Panc1 (cell line): ENCODE data around the gene SLC24A4.

Experiments used
- POLR2AphosphoS5 ChIP-seq: IDR thresholded peaks from 2 replicates; pipeline ENCODE4 v1.6.1; 2012; ENCODE audit warnings: mild to moderate bottlenecking, low read depth, low read length, moderate library complexity
- SIN3A ChIP-seq: IDR thresholded peaks from 2 replicates; pipeline ENCODE4 v1.6.1; 2012; ENCODE audit warnings: low read depth, mild to moderate bottlenecking, low read length, moderate library complexity, borderline replicate concordance; ENCODE audit not compliant: insufficient read depth
- TF ChIP-seq, protein P1 (sequence below): fragments of 450-650 bp; IDR thresholded peaks from 2 replicates; pipeline ENCODE4 v1.5.1; 2017; ENCODE audit warnings: mild to moderate bottlenecking

DNA sequence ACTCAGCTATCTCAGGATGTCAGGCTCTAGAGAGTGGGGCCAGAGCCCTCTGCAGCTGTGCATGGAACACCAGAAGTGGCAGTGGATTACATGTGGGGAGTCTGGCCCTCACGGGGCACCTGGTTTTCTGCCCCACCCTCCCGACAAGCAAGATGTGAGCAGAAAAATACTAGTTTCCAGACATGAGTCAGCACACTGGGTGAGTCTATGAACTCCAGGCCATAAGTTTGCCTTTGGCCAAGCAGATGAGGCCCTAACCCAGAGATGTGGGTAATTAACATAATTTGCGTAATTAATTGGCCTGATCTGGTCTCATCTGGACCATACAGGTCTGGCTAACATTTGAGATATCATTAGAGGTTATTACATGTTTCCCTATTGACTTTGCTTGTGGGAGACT is 37.7 kb upstream of the SLC24A4 start:
- TF ChIP-seq, protein P1, sequence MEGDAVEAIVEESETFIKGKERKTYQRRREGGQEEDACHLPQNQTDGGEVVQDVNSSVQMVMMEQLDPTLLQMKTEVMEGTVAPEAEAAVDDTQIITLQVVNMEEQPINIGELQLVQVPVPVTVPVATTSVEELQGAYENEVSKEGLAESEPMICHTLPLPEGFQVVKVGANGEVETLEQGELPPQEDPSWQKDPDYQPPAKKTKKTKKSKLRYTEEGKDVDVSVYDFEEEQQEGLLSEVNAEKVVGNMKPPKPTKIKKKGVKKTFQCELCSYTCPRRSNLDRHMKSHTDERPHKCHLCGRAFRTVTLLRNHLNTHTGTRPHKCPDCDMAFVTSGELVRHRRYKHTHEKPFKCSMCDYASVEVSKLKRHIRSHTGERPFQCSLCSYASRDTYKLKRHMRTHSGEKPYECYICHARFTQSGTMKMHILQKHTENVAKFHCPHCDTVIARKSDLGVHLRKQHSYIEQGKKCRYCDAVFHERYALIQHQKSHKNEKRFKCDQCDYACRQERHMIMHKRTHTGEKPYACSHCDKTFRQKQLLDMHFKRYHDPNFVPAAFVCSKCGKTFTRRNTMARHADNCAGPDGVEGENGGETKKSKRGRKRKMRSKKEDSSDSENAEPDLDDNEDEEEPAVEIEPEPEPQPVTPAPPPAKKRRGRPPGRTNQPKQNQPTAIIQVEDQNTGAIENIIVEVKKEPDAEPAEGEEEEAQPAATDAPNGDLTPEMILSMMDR = no peak
- TF ChIP-seq SIN3A (no peak), POLR2AphosphoS5 (no peak)
